ENCODE measurements around the gene LCE3A. TPM values are rescaled to one million over a fixed set of nuclear protein-coding genes. Genes with fewer than 3 reads are reported as not detected.

The LCE3A gene
- total RNA-seq, 4 donors from 2014 or later: not detected

- intact Hi-C loops (cut with DNase I; ENCODE audit: low total_unique reads): no loop called here
These were observed 9.4 kb downstream of the LCE3A start, which contains the start of gene LCE3B for GRCh38 chr1:152613511-152613910. TSS of gene LCE3B (plus strand) at chr1:152613811. CDS start at chr1:152613811, 0 bp downstream.

GRCh38 chr1:152599934-152600333 is 23.0 kb downstream of the LCE3A start, which contains the start of gene LCE3C:
TSS of gene LCE3C (plus strand) at chr1:152600234. CDS start at chr1:152600732, 498 bp downstream.
- H3K4me1 ChIP-seq: no peaks in the 10 kb centered on the region
- intact Hi-C loops (cut with DNase I; ENCODE audit: low total_unique reads): no loop called here
- DNase-seq: no peak
- no peaks in the 10 kb centered on the region for H3K27me3 ChIP-seq
- H3K36me3 ChIP-seq: no peaks in the 10 kb centered on the region
- no peak within 1 kb of the TSS for H3K27ac ChIP-seq
- no peak within 1 kb of the TSS for H3K4me3 ChIP-seq
- TF ChIP-seq CTCF (IDR thresholded peaks at IDR 0.05): no peak
- TF ChIP-seq POLR2A (IDR thresholded peaks at IDR 0.05): no peak
- H3K9me3 ChIP-seq: no peaks in the 10 kb centered on the region

More at GRCh38 chr1:152613511-152613910, 9.4 kb downstream of the LCE3A start, which contains the start of gene LCE3B:
- no peak for TF ChIP-seq CTCF (IDR thresholded peaks at IDR 0.05)
- no peak for TF ChIP-seq POLR2A (IDR thresholded peaks at IDR 0.05)
- Histone ChIP-seq H3K27ac (no peak within 1 kb of the TSS), H3K4me3 (no peak within 1 kb of the TSS), H3K9me3 (no peaks in the 10 kb centered on the region), H3K36me3 (no peaks in the 10 kb centered on the region), H3K4me1 (no peaks in the 10 kb centered on the region), H3K27me3 (no peaks in the 10 kb centered on the region)
- DNase-seq: no peak

GRCh38 chr1:152596986-152597385 is 25.9 kb downstream of the LCE3A start:
- Histone ChIP-seq H3K36me3 (no peaks in the 10 kb centered on the region), H3K9me3 (no peaks in the 10 kb centered on the region), H3K4me1 (no peaks in the 10 kb centered on the region), H3K27me3 (no peaks in the 10 kb centered on the region), H3K27ac (no peak overlapping the region), H3K4me3 (no peak overlapping the region)
- TF ChIP-seq CTCF (IDR thresholded peaks at IDR 0.05) (no peak), POLR2A (IDR thresholded peaks at IDR 0.05) (no peak)
- intact Hi-C loops (cut with DNase I; ENCODE audit: low total_unique reads): no loop called here
- DNase-seq: no peak

GRCh38 chr1:152585586-152585985 is 37.3 kb downstream of the LCE3A start:
- no peaks in the 10 kb centered on the region for H3K9me3 ChIP-seq
- H3K27me3 ChIP-seq: no peaks in the 10 kb centered on the region
- no peak overlapping the region for H3K27ac ChIP-seq
- no peak for DNase-seq
- TF ChIP-seq CTCF (IDR thresholded peaks at IDR 0.05) (no peak), POLR2A (IDR thresholded peaks at IDR 0.05) (no peak)
- no peak overlapping the region for H3K4me3 ChIP-seq
- no peaks in the 10 kb centered on the region for H3K36me3 ChIP-seq
- no peaks in the 10 kb centered on the region for H3K4me1 ChIP-seq
- intact Hi-C loops (cut with DNase I; ENCODE audit: low total_unique reads): no loop called here

GRCh38 chr1:152582647-152583046 is 40.3 kb downstream of the LCE3A start:
- no peak for DNase-seq
- Histone ChIP-seq H3K36me3 (no peaks in the 10 kb centered on the region), H3K27ac (no peak overlapping the region), H3K4me3 (no peak overlapping the region), H3K9me3 (no peaks in the 10 kb centered on the region), H3K4me1 (no peaks in the 10 kb centered on the region), H3K27me3 (no peaks in the 10 kb centered on the region)
- TF ChIP-seq POLR2A (IDR thresholded peaks at IDR 0.05) (no peak), CTCF (IDR thresholded peaks at IDR 0.05) (no peak)
- intact Hi-C loops (cut with DNase I; ENCODE audit: low total_unique reads): no loop called here

Data from uterus (tissue), 4 donors.